PC-3 (cell line): ENCODE data around the gene SORBS2. TPM values are rescaled to one million over a fixed set of nuclear protein-coding genes. Genes with fewer than 3 reads are reported as not detected.

Experiments
- ATAC-seq: fragments of 200-7000 bp; cut with Tn5 transposase; 2 replicates; pipeline ENCODE4 v1.9.1; 2020; ENCODE audit warnings: mild to moderate bottlenecking, moderate library complexity
- BruUV-seq: library from RNA; stranded (reverse); fragments of 400-500 nt; replicated peaks from 2 replicates; lab custom pipeline; 2021; lab: Mats Ljungman, UMichigan
- CTCF ChIA-PET: fragments of 300-600 bp; sonication (Branson Sonifier 250); formaldehyde crosslinking; loops from one replicate; lab custom pipeline; 2022; ENCODE audit warnings: antibody characterized with exemption; lab: Charles Lee
- POLR2A ChIA-PET: fragments of 300-600 bp; sonication (Branson Sonifier 250); formaldehyde crosslinking; loops from one replicate; lab custom pipeline; 2022; ENCODE audit warnings: antibody characterized with exemption; ENCODE audit not compliant: unreplicated experiment; lab: Charles Lee
- DNase-seq: peaks from one replicate; pipeline ENCODE4 v3.0.0-alpha.2; 2015
- H2AFZ ChIP-seq: fragments of 300-600 bp; sonication (generic); 2 replicates; pipeline ENCODE4 v1.6.0; 2016; ENCODE audit warnings: antibody characterized with exemption, low read length
- H3F3A ChIP-seq: fragments of 300-600 bp; sonication (generic); one replicate; pipeline ENCODE4 v1.6.0; 2017; ENCODE audit warnings: antibody characterized with exemption, low read length, control low read depth, mild to moderate bottlenecking; ENCODE audit not compliant: unreplicated experiment
- H3K27ac ChIP-seq: fragments of 300-600 bp; sonication (generic); 2 replicates; pipeline ENCODE4 v1.5.1; 2016; ENCODE audit warnings: mild to moderate bottlenecking, low read length
- H3K27me3 ChIP-seq: fragments of 300-600 bp; sonication (generic); 2 replicates; pipeline ENCODE4 v1.6.1; 2016; ENCODE audit warnings: low read length, mixed read lengths
- H3K36me3 ChIP-seq: fragments of 300-600 bp; sonication (generic); 2 replicates; pipeline ENCODE4 v1.6.1; 2016; ENCODE audit warnings: low read depth, mixed run types, low read length, mixed read lengths
- H3K4me1 ChIP-seq: fragments of 300-600 bp; sonication (generic); 2 replicates; pipeline ENCODE4 v1.5.1; 2016; ENCODE audit warnings: low read length; ENCODE audit not compliant: insufficient read depth
- H3K4me2 ChIP-seq: fragments of 300-600 bp; sonication (generic); 2 replicates; pipeline ENCODE4 v1.6.0; 2016; ENCODE audit warnings: low read length
- H3K4me3 ChIP-seq: fragments of 300-600 bp; sonication (generic); 2 replicates; pipeline ENCODE4 v1.5.1; 2016; ENCODE audit warnings: mild to moderate bottlenecking, low read length, mixed read lengths
- H3K79me2 ChIP-seq: fragments of 300-600 bp; sonication (generic); 2 replicates; pipeline ENCODE4 v1.6.1; 2017; ENCODE audit warnings: low read length, mixed read lengths
- H3K9ac ChIP-seq: fragments of 300-600 bp; sonication (generic); 2 replicates; pipeline ENCODE4 v1.6.0; 2016; ENCODE audit warnings: mild to moderate bottlenecking, low read length
- H3K9me2 ChIP-seq: fragments of 300-600 bp; sonication (generic); replicated peaks from 2 replicates; pipeline ENCODE4 v1.6.1; 2016; ENCODE audit warnings: mixed run types, low read length, mixed read lengths
- H3K9me3 ChIP-seq: fragments of 300-600 bp; sonication (generic); 2 replicates; pipeline ENCODE4 v1.6.1; 2016; ENCODE audit warnings: low read length, mixed read lengths
- H4K20me1 ChIP-seq: fragments of 300-600 bp; sonication (generic); 2 replicates; pipeline ENCODE4 v1.6.1; 2016; ENCODE audit warnings: low read length, mixed read lengths
- EZH2 ChIP-seq: fragments of 300-600 bp; sonication (generic); IDR thresholded peaks from one replicate; pipeline ENCODE4 v1.6.1; 2017; ENCODE audit warnings: antibody characterized with exemption, mild to moderate bottlenecking, low read length; ENCODE audit not compliant: unreplicated experiment
- EZH2phosphoT487 ChIP-seq: fragments of 300-600 bp; sonication (generic); IDR thresholded peaks from 2 replicates; pipeline ENCODE4 v1.6.1; 2018; ENCODE audit warnings: mild to moderate bottlenecking, antibody characterized with exemption, low read length, borderline replicate concordance
- intact Hi-C: fragments of 100-400 bp; cut with micrococcal nuclease; formaldehyde crosslinking; loops from 2 replicates; pipeline ENCODE4 v1.9.0; 2023
- total RNA-seq: library from RNA; depleted of rRNA; stranded (reverse); fragments of >200 nt; gene quantifications from 2 replicates; pipeline ENCODE4 v1.2.3, GENCODE V29; 2014
- TF ChIP-seq, protein P1 (sequence below): fragments of 300-600 bp; sonication (generic); conservative IDR thresholded peaks from 2 replicates; pipeline ENCODE4 v1.5.1; 2017; ENCODE audit warnings: antibody characterized with exemption, low read depth, mild to moderate bottlenecking, low read length

The SORBS2 gene
- total RNA-seq, 1 experiment from 2014 or later = 3.6 TPM

DNA sequence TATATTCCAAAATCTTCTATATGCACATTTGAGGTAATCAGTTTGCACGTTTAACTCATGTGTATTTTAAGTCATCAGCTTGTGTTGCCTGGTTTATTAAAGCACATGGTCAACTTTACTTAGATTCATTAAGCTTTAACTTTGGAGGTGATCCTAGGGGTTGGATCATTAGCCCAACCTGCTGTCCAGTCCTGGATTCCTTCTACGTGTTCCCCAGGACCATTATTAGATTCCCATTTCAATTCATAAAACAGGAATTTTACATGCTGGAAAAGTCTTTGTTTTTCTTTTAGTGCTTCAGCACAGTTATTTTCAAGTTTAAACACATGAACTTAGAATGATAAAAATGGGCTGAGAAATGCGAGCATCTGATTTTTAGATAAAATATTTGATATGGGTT, 132.5 kb downstream of the SORBS2 start:
- CTCF ChIA-PET = no interaction called here
- H3K9me3 ChIP-seq = no peaks in the 10 kb centered on the region
- intact Hi-C loops = no loop called here
- H3K79me2 ChIP-seq = no peaks in the 10 kb centered on the region
- no TSS peak for BruUV-seq
- no peaks in the 10 kb centered on the region for H3K36me3 ChIP-seq
- no peaks in the 10 kb centered on the region for H3K9me2 ChIP-seq
- POLR2A ChIA-PET = no interaction called here
- no peak overlapping the region for H2AFZ ChIP-seq
- H3K4me1 ChIP-seq = peaks cover 9% of the 10 kb centered on the region
- ATAC-seq (no peak), DNase-seq (no peak)
- no peak overlapping the region for H3K9ac ChIP-seq
- H3K27ac ChIP-seq = no peak overlapping the region
- no peaks in the 10 kb centered on the region for H3K27me3 ChIP-seq
- no peak overlapping the region for H3K4me2 ChIP-seq
- no peak overlapping the region for H3K4me3 ChIP-seq
- no peaks in the 10 kb centered on the region for H3F3A ChIP-seq
- no peaks in the 10 kb centered on the region for H4K20me1 ChIP-seq
- TF ChIP-seq EZH2phosphoT487 (no peak), EZH2 (no peak)
- TF ChIP-seq, protein P1, sequence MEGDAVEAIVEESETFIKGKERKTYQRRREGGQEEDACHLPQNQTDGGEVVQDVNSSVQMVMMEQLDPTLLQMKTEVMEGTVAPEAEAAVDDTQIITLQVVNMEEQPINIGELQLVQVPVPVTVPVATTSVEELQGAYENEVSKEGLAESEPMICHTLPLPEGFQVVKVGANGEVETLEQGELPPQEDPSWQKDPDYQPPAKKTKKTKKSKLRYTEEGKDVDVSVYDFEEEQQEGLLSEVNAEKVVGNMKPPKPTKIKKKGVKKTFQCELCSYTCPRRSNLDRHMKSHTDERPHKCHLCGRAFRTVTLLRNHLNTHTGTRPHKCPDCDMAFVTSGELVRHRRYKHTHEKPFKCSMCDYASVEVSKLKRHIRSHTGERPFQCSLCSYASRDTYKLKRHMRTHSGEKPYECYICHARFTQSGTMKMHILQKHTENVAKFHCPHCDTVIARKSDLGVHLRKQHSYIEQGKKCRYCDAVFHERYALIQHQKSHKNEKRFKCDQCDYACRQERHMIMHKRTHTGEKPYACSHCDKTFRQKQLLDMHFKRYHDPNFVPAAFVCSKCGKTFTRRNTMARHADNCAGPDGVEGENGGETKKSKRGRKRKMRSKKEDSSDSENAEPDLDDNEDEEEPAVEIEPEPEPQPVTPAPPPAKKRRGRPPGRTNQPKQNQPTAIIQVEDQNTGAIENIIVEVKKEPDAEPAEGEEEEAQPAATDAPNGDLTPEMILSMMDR = no peak

DNA sequence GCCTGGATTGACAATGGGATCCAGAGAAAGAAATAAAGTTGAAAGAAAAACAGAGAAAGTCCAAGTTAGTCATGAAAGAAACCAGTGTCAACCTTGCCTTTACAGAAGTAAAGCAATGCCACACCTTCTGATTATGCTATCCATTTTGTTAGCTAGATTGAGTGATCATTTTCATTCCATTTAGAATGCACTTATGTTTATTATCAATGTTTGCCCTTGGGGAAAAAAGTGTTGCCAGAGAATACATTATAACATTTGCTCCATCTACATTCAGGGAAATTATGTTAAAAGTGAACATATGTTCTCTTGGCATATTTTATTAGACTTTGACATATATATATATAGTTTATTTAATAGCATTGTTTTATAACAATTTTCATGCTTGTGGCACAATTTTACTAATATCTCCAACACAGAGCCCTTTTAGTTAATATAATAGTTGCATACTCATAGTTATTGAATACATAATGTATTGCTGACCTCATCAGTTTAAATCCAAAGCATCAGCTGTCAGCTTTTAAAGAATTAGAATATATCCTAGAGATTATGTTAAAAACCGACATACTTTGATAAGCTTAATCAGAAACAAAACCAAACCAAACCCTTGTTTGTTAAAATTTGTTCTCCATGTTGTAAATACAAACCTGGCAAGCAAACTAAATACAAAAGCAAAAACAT, 134.2 kb downstream of the SORBS2 start:
- Histone ChIP-seq H3K4me1 (peaks cover 9% of the 10 kb centered on the region), H2AFZ (no peak overlapping the region), H3F3A (no peaks in the 10 kb centered on the region), H3K4me2 (no peak overlapping the region), H3K27ac (no peak overlapping the region), H3K79me2 (no peaks in the 10 kb centered on the region), H3K4me3 (no peak overlapping the region), H3K9ac (no peak overlapping the region), H3K9me2 (no peaks in the 10 kb centered on the region), H3K9me3 (no peaks in the 10 kb centered on the region), H4K20me1 (no peaks in the 10 kb centered on the region), H3K36me3 (no peaks in the 10 kb centered on the region), H3K27me3 (no peaks in the 10 kb centered on the region)
- ChIA-PET CTCF (no interaction called here), POLR2A (no interaction called here)
- ATAC-seq (no peak), DNase-seq (no peak)
- no TSS peak for BruUV-seq
- intact Hi-C loops = no loop called here
- TF ChIP-seq, protein P1 = no peak
- TF ChIP-seq EZH2 = no peak
- no peak for TF ChIP-seq EZH2phosphoT487

DNA sequence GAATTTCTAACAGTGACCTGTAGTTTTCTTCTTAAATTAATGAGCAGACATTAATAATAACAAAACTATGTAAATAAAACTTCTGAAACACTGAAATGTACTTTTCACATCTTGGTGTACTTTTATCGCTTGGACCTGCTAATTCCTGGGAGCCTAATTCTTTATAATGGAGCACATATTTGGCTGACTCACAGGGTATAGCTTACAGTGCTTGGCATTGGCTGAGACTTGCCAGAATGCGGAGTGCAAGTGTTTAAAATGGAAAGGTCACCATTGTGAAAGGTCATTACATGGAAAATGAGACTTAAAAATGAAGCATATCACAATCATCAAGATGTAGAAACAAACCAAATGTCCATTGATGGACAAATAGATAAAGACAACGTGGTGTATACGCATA, 139.4 kb downstream of the SORBS2 start:
- DNase-seq = no peak
- ChIA-PET CTCF (no interaction called here), POLR2A (no interaction called here)
- Histone ChIP-seq H4K20me1 (no peaks in the 10 kb centered on the region), H3K36me3 (no peaks in the 10 kb centered on the region), H3K27me3 (no peaks in the 10 kb centered on the region), H3K4me2 (no peak overlapping the region), H3F3A (no peaks in the 10 kb centered on the region), H3K27ac (no peak overlapping the region), H3K9me3 (no peaks in the 10 kb centered on the region), H3K4me3 (no peak overlapping the region), H3K4me1 (no peaks in the 10 kb centered on the region), H2AFZ (no peak overlapping the region), H3K9me2 (no peaks in the 10 kb centered on the region), H3K79me2 (no peaks in the 10 kb centered on the region), H3K9ac (no peak overlapping the region)
- BruUV-seq = no TSS peak
- no peak for ATAC-seq
- TF ChIP-seq, protein P1 = no peak
- no peak for TF ChIP-seq EZH2phosphoT487
- no peak for TF ChIP-seq EZH2
- intact Hi-C loops = no loop called here
